SK-N-MC (cell line): ENCODE measurements around the gene RTL10.

Experiments used
- DNase-seq: peaks from one replicate; pipeline ENCODE4 v3.0.0-alpha.2; 2011; ENCODE audit warnings: low read depth, low spot score
- H3K27ac ChIP-seq: fragments of 200-600 bp; sonication (generic); 2 replicates; pipeline ENCODE4 v1.5.1; 2016; ENCODE audit warnings: mixed run types
- H3K36me3 ChIP-seq: fragments of 200-600 bp; sonication (generic); 2 replicates; pipeline ENCODE4 v1.6.1; 2017; ENCODE audit warnings: antibody characterized with exemption, low read length, mixed read lengths; ENCODE audit not compliant: insufficient read depth
- H3K4me3 ChIP-seq: fragments of 200-600 bp; sonication (generic); 2 replicates; pipeline ENCODE4 v1.5.1; 2016
- H3K9ac ChIP-seq: fragments of 200-600 bp; sonication (generic); 2 replicates; pipeline ENCODE4 v1.8.0; 2017; ENCODE audit warnings: mixed run types, mixed read lengths; ENCODE audit not compliant: insufficient read length
- H3K9me3 ChIP-seq: fragments of 200-600 bp; sonication (generic); 2 replicates; pipeline ENCODE4 v1.6.1; 2017; ENCODE audit warnings: low read depth, mild to moderate bottlenecking, antibody characterized with exemption, low read length, moderate library complexity, mixed read lengths
- EZH2 ChIP-seq: fragments of 200-600 bp; sonication (generic); IDR thresholded peaks from one replicate; pipeline ENCODE4 v1.6.1; 2017; ENCODE audit warnings: antibody characterized with exemption
- FOXP2 ChIP-seq: optimal IDR thresholded peaks from 2 replicates; pipeline ENCODE3; 2011; ENCODE audit warnings: mild to moderate bottlenecking, moderate library complexity; ENCODE audit not compliant: insufficient read depth; ENCODE audit errors: extremely low read length, control extremely low read depth
- POLR2AphosphoS5 ChIP-seq: IDR thresholded peaks from 2 replicates; pipeline ENCODE4 v1.6.1; 2012; ENCODE audit warnings: mild to moderate bottlenecking, low read depth, low read length, borderline replicate concordance

RTL10 gene

GRCh38 chr22:19891317-19892256 is 36.9 kb upstream of the RTL10 start:
- no peak for DNase-seq
- Histone ChIP-seq H3K4me3 (peak overlapping the region; percentile 31), H3K27ac (no peak overlapping the region), H3K9me3 (no peaks in the 10 kb centered on the region), H3K36me3 (no peaks in the 10 kb centered on the region), H3K9ac (peak overlapping the region; percentile 23)
- TF ChIP-seq FOXP2: no peak
- TF ChIP-seq POLR2AphosphoS5: no peak
- no peak for TF ChIP-seq EZH2

GRCh38 chr22:19890502-19891316 is 36.0 kb upstream of the RTL10 start:
- H3K9ac ChIP-seq: no peak overlapping the region
- no peak for DNase-seq
- TF ChIP-seq EZH2 (no peak), FOXP2 (no peak), POLR2AphosphoS5 (no peak)
- no peak overlapping the region for H3K27ac ChIP-seq
- no peaks in the 10 kb centered on the region for H3K36me3 ChIP-seq
- no peaks in the 10 kb centered on the region for H3K9me3 ChIP-seq
- no peak overlapping the region for H3K4me3 ChIP-seq

DNA sequence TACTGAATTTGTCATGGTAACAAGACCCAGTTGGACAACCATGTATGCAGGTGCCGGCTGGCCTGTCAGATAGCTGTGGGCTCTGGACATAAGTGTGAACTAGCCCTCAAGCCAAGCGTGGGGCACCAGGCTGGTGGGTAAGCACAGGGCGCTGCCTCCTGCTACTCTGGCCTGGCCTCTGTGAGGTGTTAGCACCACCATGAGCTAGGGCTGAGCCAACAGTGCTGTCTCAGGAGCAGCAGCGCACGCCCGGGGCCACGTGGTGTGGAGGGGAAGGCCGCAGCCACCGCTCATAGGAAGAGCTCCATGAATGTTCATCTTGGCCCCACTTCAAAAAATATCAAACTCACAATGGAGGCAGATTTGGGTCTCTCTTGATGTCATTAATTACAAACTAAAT is 35.3 kb upstream of the RTL10 start:
- TF ChIP-seq FOXP2: no peak
- TF ChIP-seq EZH2: no peak
- TF ChIP-seq POLR2AphosphoS5: no peak
- DNase-seq: no peak
- H3K4me3 ChIP-seq: no peak overlapping the region
- no peak overlapping the region for H3K9ac ChIP-seq
- H3K27ac ChIP-seq: no peak overlapping the region
- no peaks in the 10 kb centered on the region for H3K36me3 ChIP-seq
- no peaks in the 10 kb centered on the region for H3K9me3 ChIP-seq

DNA sequence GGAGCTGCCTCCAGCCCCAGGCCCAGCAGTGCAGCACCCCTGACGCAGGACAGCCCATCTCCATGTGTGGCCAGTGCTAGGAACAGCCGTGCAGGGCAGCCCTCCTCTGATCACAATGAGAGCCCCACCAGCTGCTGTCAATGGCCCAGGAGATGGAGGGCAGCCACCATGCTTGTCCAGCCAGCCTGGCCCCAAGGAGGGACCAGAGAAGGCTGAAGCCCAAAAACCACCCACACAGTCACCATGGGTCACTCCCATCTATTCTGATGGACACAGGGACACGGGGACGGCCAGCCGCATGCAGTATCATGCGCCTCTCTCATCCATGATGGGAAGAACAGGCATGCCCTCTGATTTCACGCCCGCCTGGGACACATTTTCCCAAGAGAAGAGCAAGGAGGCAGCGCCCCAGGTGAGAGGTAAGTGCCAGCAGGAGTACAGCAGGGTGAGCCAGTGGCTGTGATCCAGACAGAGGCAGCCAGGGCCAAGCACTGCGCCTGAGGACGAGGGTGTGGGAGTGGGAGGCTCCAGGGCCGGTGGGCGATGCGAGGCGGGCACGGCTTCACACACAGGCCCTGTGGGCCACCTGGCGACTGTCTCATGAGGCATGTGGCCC is 33.6 kb upstream of the RTL10 start:
- DNase-seq: no peak
- TF ChIP-seq POLR2AphosphoS5: no peak
- no peak for TF ChIP-seq EZH2
- Histone ChIP-seq H3K27ac (no peak overlapping the region), H3K9ac (no peak overlapping the region), H3K9me3 (no peaks in the 10 kb centered on the region), H3K4me3 (no peak overlapping the region), H3K36me3 (no peaks in the 10 kb centered on the region)

- no peaks in the 10 kb centered on the region for H3K36me3 ChIP-seq
- H3K9me3 ChIP-seq: no peaks in the 10 kb centered on the region
- no peak overlapping the region for H3K4me3 ChIP-seq
- no peak for DNase-seq
- peak overlapping the region; percentile 67 for H3K27ac ChIP-seq
- H3K9ac ChIP-seq: no peak overlapping the region
- TF ChIP-seq POLR2AphosphoS5: no peak
- no peak for TF ChIP-seq FOXP2
- no peak for TF ChIP-seq EZH2
Observed at GRCh38 chr22:19887256-19887985, 32.7 kb upstream of the RTL10 start.

DNA sequence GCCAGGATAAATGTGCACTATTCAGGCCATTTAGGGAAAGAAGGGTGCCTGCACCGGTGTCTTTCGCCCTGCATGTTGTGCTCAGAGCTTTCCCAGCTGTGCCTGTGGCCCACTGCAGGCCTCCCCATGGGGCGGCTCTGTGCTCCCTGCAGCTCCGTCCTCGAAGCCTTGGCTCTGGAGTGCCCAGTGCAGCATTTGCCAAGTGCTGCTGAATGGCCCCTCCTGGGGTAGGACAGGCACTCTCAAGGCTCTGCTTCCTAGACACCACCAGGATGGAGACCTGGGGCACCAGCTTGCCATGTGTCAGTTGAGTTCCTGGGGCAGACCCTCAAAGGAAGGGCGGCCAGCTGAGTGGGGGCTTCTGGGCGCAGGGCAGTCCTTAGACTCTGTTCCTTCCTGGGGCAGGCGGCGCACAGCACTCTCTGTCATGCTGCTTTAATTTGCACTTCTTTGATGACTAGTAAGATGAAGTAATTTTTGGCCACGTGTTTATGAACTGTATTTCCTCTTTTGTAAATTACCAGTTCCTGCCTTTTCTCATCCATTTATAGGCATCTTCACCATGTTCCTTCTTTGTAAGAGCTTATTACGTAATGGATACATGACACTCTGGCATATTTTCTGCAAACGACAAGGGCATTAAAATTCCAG is 32.1 kb upstream of the RTL10 start:
- Histone ChIP-seq H3K4me3 (no peak overlapping the region), H3K36me3 (no peaks in the 10 kb centered on the region), H3K9me3 (no peaks in the 10 kb centered on the region), H3K27ac (peak overlapping the region; percentile 67), H3K9ac (no peak overlapping the region)
- no peak for TF ChIP-seq EZH2
- peak; percentile 28 for DNase-seq

- peak overlapping the region; percentile 67; the same call in 1 of the 2 replicates for H3K27ac ChIP-seq
- H3K4me3 ChIP-seq: no peak overlapping the region
- no peaks in the 10 kb centered on the region for H3K36me3 ChIP-seq
- H3K9me3 ChIP-seq: no peaks in the 10 kb centered on the region
- TF ChIP-seq POLR2AphosphoS5 (no peak), FOXP2 (no peak), EZH2 (no peak)
- no peak overlapping the region for H3K9ac ChIP-seq
- DNase-seq: no peak
Observed at GRCh38 chr22:19885841-19886592, 31.3 kb upstream of the RTL10 start.
